Endodermal cell (in vitro differentiated cells): ENCODE data around the gene MAPRE2. TPM values are rescaled to one million over a fixed set of nuclear protein-coding genes. Genes with fewer than 3 reads are reported as not detected.

ENCODE experiments used
- DNase-seq: peaks from one replicate; pipeline ENCODE4 v3.0.0-alpha.2; 2017
- H3K27ac ChIP-seq: 2 replicates; pipeline ENCODE4 v1.5.1; 2013; ENCODE audit warnings: mild to moderate bottlenecking, low read depth, low read length, moderate library complexity
- H3K27me3 ChIP-seq: 2 replicates; pipeline ENCODE4 v1.6.1; 2013; ENCODE audit warnings: mild to moderate bottlenecking, low read length, moderate library complexity; ENCODE audit not compliant: insufficient read depth, control insufficient read depth, poor library complexity, severe bottlenecking
- H3K36me3 ChIP-seq: 2 replicates; pipeline ENCODE4 v1.7.0; 2013; ENCODE audit warnings: mild to moderate bottlenecking, low read length, moderate library complexity; ENCODE audit not compliant: control insufficient read depth, insufficient read depth
- H3K4me1 ChIP-seq: one replicate; pipeline ENCODE4 v1.7.0; 2013; ENCODE audit warnings: low read length; ENCODE audit not compliant: control insufficient read depth, insufficient read depth
- H3K4me3 ChIP-seq: 2 replicates; pipeline ENCODE4 v1.5.1; 2013; ENCODE audit warnings: mild to moderate bottlenecking, low read length, moderate library complexity
- H3K9ac ChIP-seq: 2 replicates; pipeline ENCODE4 v1.6.1; 2013; ENCODE audit warnings: mild to moderate bottlenecking, low read length, moderate library complexity; ENCODE audit not compliant: poor library complexity, severe bottlenecking; ENCODE audit errors: extremely low read depth
- H3K9me3 ChIP-seq: 2 replicates; pipeline ENCODE4 v1.6.1; 2013; ENCODE audit warnings: mild to moderate bottlenecking, low read length, moderate library complexity; ENCODE audit not compliant: control insufficient read depth
- H3K27ac Mint-ChIP-seq: 2 replicates; pipeline ENCODE4 v1.8.0; 2020; ENCODE audit warnings: mixed read lengths
- H3K27me3 Mint-ChIP-seq: 2 replicates; pipeline ENCODE4 v1.8.0; 2021; ENCODE audit warnings: mild to moderate bottlenecking, mixed read lengths; ENCODE audit not compliant: insufficient read depth
- H3K36me3 Mint-ChIP-seq: 2 replicates; pipeline ENCODE4 v1.8.0; 2020; ENCODE audit warnings: low read depth, mixed read lengths
- H3K4me1 Mint-ChIP-seq: 2 replicates; pipeline ENCODE4 v1.8.0; 2020; ENCODE audit warnings: mixed read lengths
- H3K4me3 Mint-ChIP-seq: 2 replicates; pipeline ENCODE4 v1.8.0; 2020; ENCODE audit warnings: mild to moderate bottlenecking, moderate library complexity, mixed read lengths
- H3K9me3 Mint-ChIP-seq: 2 replicates; pipeline ENCODE4 v1.8.0; 2020; ENCODE audit warnings: mild to moderate bottlenecking, mixed read lengths
- WGBS, 2 experiments: methylation state at CpG; one replicate each; pipeline versions ENCODE4 v1.1.5 to v1.1.7; 2013; ENCODE audit warnings: missing lambda C conversion rate in 2 of 2, mixed read lengths in 1 of 2; ENCODE audit not compliant: insufficient coverage in 1 of 2, insufficient read length in 1 of 2; 5-methylcytosine and 5-hydroxymethylcytosine counted together
- total RNA-seq, 2 donors: library from RNA; stranded (reverse); fragmentation: NEBNext Ultra II Directional in 1 of 2; extraction: Animal tissue kit (Norgen Biotek cat#: 25700) in 1 of 2; gene quantifications; 2 replicates in 1 of 2; 3 replicates in 1 of 2; pipeline ENCODE4 v1.2.1, GENCODE V29; 2021
- TF ChIP-seq, protein P1 (sequence below): fragments of 200-600 bp; sonication (generic); conservative IDR thresholded peaks from 2 replicates; pipeline ENCODE4 v1.5.0; 2021; ENCODE audit warnings: antibody characterized with exemption, mild to moderate bottlenecking

The MAPRE2 gene
- total RNA-seq, 2 donors from 2014 or later, result 15.2 to 16.5 TPM

DNA sequence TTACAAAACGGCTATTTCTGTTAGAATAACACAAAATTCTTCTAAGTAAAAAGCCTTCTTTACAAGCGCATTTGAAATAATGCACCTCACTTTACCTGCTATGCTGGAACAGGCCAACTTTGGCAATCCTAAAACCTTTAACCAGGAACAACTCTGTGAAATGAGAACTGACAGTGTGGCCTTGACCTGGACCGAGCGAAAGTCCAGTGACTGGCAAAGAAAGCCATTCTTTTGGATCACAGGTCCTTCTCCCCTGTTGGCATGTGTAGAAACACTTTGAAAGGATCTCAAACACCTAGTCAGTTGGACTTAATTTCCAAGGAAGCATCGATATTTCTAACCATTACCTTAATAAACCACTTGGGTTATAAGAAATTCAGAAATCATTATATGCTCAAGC lies 21.2 kb downstream of the MAPRE2 start:
- DNase-seq, result no peak
- no peak overlapping the region for H3K27ac ChIP-seq
- no peak overlapping the region for H3K27ac Mint-ChIP-seq
- no peaks in the 10 kb centered on the region for H3K36me3 ChIP-seq
- H3K4me1 Mint-ChIP-seq, result peaks cover 33% of the 10 kb centered on the region
- no peak overlapping the region for H3K4me3 ChIP-seq
- H3K9ac ChIP-seq, result no peak overlapping the region
- peaks cover 3% of the 10 kb centered on the region for H3K4me1 ChIP-seq
- no peak overlapping the region for H3K4me3 Mint-ChIP-seq
- H3K27me3 ChIP-seq, result no peaks in the 10 kb centered on the region
- WGBS, 2 experiments, result 94 to 96% methylated on average over 3 to 5 of the region's 5 CpGs
- no peaks in the 10 kb centered on the region for H3K36me3 Mint-ChIP-seq
- TF ChIP-seq, protein P1, sequence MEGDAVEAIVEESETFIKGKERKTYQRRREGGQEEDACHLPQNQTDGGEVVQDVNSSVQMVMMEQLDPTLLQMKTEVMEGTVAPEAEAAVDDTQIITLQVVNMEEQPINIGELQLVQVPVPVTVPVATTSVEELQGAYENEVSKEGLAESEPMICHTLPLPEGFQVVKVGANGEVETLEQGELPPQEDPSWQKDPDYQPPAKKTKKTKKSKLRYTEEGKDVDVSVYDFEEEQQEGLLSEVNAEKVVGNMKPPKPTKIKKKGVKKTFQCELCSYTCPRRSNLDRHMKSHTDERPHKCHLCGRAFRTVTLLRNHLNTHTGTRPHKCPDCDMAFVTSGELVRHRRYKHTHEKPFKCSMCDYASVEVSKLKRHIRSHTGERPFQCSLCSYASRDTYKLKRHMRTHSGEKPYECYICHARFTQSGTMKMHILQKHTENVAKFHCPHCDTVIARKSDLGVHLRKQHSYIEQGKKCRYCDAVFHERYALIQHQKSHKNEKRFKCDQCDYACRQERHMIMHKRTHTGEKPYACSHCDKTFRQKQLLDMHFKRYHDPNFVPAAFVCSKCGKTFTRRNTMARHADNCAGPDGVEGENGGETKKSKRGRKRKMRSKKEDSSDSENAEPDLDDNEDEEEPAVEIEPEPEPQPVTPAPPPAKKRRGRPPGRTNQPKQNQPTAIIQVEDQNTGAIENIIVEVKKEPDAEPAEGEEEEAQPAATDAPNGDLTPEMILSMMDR, result no peak
- H3K9me3 ChIP-seq, result no peaks in the 10 kb centered on the region
- no peaks in the 10 kb centered on the region for H3K9me3 Mint-ChIP-seq
- H3K27me3 Mint-ChIP-seq, result no peaks in the 10 kb centered on the region

DNA sequence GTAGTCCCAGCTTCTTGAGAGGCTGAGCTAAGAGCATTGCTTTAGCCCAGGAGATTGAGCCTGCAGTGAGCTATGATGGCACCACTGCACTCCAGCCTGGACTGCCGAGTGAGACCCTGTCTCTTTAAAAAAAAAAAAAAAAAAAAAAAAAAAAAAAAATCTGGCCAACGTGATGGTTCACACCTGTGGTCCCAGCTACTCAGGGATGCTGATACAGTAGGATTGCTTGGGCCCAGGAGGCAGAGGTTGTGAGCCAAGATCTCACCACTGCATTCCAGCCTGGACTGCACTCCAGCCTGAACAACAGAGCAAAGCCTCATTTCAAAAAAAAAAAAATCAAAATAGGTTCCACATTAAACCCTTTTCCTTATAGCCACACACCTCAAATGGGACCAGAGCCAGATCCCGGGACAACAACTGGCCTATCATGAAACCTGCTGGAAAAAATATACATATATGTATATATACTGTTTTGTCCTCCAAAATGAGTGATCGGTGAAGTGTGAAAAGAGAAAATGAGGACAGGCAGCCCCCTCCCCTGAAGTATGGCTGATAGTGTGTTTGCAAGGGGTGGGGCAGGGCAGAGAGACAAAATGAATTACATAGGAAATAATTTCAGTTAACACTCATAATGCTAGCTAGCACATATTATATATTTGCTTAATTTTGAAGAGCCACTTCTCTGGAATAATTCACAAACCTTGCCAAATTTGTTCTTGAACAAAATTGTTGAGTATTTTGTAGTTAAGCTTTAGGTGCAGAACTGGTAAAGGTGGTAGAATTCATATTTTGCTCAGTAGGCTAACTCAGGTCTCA lies 22.9 kb downstream of the MAPRE2 start:
- Histone ChIP-seq H3K4me3 (no peak overlapping the region), H3K27ac (no peak overlapping the region), H3K9me3 (no peaks in the 10 kb centered on the region), H3K9ac (no peak overlapping the region), H3K27me3 (no peaks in the 10 kb centered on the region), H3K36me3 (no peaks in the 10 kb centered on the region), H3K4me1 (peaks cover 3% of the 10 kb centered on the region)
- Mint-ChIP-seq H3K36me3 (no peaks in the 10 kb centered on the region), H3K4me3 (no peak overlapping the region), H3K27ac (no peak overlapping the region), H3K27me3 (no peaks in the 10 kb centered on the region), H3K4me1 (peaks cover 33% of the 10 kb centered on the region), H3K9me3 (no peaks in the 10 kb centered on the region)
- TF ChIP-seq, protein P1, result no peak
- DNase-seq, result no peak
- 81 to 100% methylated on average over 1 to 3 of the region's 4 CpGs for WGBS, 2 experiments

DNA sequence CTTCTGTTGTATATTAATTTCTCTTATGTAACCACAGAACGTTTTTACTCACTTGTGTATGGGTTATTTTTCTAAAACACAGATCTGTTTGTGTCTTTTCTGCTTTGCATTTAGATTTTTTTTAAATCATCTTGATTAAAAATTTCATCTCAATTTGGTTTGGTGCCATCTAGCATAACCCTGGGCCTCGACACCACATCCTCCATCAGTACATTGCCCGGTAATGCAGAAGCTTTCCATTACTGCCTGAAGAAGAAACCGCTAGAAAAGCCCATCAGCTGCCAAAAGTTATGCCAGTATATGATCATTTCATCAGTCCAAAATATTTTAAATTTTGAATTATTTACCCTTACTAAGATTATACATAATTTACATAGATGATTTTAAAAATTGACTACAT lies 26.2 kb downstream of the MAPRE2 start:
- Mint-ChIP-seq H3K9me3 (no peaks in the 10 kb centered on the region), H3K4me1 (peaks cover 9% of the 10 kb centered on the region), H3K36me3 (peaks cover 7% of the 10 kb centered on the region)

More for the DNA sequence above, 26.2 kb downstream of the MAPRE2 start:
- no peak for DNase-seq
- no peak overlapping the region for H3K4me3 Mint-ChIP-seq
- TF ChIP-seq, protein P1, result no peak
- H3K9ac ChIP-seq, result no peak overlapping the region
- H3K27me3 ChIP-seq, result no peaks in the 10 kb centered on the region
- H3K27ac Mint-ChIP-seq, result no peak overlapping the region
- 93 to 100% methylated on average over 1 to 3 of the region's 4 CpGs for WGBS, 2 experiments
- H3K4me3 ChIP-seq, result no peak overlapping the region
- H3K27ac ChIP-seq, result no peak overlapping the region
- no peaks in the 10 kb centered on the region for H3K36me3 ChIP-seq
- H3K9me3 ChIP-seq, result no peaks in the 10 kb centered on the region
- H3K27me3 Mint-ChIP-seq, result no peaks in the 10 kb centered on the region
- H3K4me1 ChIP-seq, result no peaks in the 10 kb centered on the region
